Frontal cortex (tissue), 4 donors: ENCODE data around the gene TSPAN32. TPM values are rescaled to one million over a fixed set of nuclear protein-coding genes. Genes with fewer than 3 reads are reported as not detected.
"Not testable (repeated sequence)": the region's sequence is repeated elsewhere in the genome, so short reads cannot be mapped to it uniquely, and the experiment has no call there.

ENCODE experiments used
- DNase-seq, 2 donors: peaks; one replicate each; pipeline ENCODE4 v3.0.0; 2012; ENCODE audit warnings: low spot score in 2 of 2
- FAIRE-seq: peaks from 2 replicates; lab custom pipeline; 2012; peaks lifted over from hg19 to GRCh38; lab: Jason Lieb, UNC
- total RNA-seq: library from RNA; depleted of rRNA; stranded (reverse); fragments of >200 nt; gene quantifications from one replicate; pipeline ENCODE4 v1.2.3, GENCODE V29; 2014
- donor health status: control.
- donor health status: control.
- donor health status: control.

Gene TSPAN32
- total RNA-seq, 1 donor from 2014 or later = 0.41 TPM

DNA sequence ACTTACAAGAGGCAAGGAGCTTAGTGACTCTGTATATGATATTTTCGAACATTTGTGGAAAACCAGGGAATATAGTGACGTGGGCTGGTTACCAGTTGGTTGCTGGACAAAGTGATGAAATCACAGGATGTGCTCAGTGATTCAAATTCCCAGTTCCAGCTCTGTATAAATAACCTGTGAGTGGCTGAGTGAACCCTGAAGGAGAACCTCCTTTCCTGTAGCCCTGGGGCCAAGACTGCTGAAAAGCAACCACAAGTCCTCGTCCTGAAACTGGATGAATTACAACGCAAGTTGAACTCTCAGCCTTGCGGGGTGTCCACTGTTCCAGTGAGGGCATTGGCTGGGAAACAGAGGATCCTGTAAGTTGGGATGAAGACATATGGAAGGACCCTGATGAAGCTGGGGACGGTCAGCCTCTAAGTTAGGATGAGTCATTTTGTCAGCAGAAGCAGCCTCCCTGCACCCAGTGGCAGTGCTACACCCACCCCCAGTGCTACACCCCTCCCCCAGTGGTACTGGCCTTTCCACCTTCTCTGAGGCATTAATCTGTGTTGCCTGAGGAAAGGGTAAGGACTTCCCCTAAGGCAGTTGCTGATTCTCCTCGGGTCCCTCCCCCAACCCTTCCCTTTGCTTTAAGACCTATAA, 53.3 kb downstream of the TSPAN32 start:
- DNase-seq = no peak
- FAIRE-seq = no peak

GRCh38 chr11:2357246-2357645, 55.4 kb downstream of the TSPAN32 start:
- DNase-seq = no peak
- FAIRE-seq = no peak

GRCh38 chr11:2357651-2358050, 55.8 kb downstream of the TSPAN32 start:
- FAIRE-seq, DNase-seq: not testable (repeated sequence)

GRCh38 chr11:2358754-2359442, 57.1 kb downstream of the TSPAN32 start:
- DNase-seq (no peak), FAIRE-seq (no peak)

DNA sequence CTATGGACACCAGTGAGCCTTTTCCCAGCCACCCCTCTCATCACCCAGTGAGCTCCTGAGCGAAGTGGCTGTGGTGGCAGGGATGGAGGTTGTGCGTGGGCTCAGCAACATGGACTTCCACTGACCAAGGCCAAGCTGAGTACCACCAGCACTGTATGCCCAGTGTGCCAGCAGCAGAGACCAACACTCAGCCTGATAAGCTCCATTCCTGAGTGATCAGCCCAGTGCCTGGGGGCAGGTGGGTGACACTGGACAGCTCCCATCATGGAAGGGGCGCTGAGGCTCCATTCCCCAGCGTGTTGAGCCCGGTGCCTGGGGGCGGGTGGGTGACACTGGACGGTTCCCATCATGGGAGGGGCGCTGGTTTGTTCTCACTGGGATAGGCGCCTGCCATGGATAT, 57.7 kb downstream of the TSPAN32 start:
- FAIRE-seq (no peak), DNase-seq (no peak)

- no peak for DNase-seq
- FAIRE-seq = no peak
Measured at GRCh38 chr11:2360081-2360642, 58.3 kb downstream of the TSPAN32 start.

- no peak for DNase-seq
- FAIRE-seq = no peak
Measured at GRCh38 chr11:2361565-2361964, 59.8 kb downstream of the TSPAN32 start.

GRCh38 chr11:2362414-2362813, 60.6 kb downstream of the TSPAN32 start:
- DNase-seq (no peak), FAIRE-seq (no peak)

- DNase-seq = no peak
- no peak for FAIRE-seq
Measured at GRCh38 chr11:2363130-2363529, 61.3 kb downstream of the TSPAN32 start.

- FAIRE-seq (no peak), DNase-seq (no peak)
Measured at GRCh38 chr11:2363577-2364370, 62.0 kb downstream of the TSPAN32 start.

DNA sequence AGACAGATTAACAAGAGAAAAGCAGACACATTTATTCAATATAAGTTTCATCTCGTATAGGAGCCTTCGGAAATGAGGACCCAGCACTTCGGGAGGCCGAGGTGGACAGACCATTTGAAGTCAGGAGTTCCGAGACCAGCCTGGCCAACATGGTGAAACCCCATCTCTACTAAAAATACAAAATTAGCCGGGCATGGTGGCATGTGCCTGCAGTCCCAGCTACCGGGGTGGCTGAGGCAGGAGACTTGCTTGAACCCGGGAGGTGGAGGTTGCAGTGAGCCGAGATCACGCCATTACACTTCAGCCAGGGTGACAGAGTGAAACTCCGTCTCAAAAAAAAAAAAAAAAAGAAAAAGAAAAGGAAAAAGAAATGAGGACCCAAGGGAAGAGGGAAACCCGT, 62.6 kb downstream of the TSPAN32 start:
- FAIRE-seq, DNase-seq: not testable (repeated sequence)

GRCh38 chr11:2365571-2366210, 63.9 kb downstream of the TSPAN32 start:
- DNase-seq (no peak), FAIRE-seq (no peak)

DNA sequence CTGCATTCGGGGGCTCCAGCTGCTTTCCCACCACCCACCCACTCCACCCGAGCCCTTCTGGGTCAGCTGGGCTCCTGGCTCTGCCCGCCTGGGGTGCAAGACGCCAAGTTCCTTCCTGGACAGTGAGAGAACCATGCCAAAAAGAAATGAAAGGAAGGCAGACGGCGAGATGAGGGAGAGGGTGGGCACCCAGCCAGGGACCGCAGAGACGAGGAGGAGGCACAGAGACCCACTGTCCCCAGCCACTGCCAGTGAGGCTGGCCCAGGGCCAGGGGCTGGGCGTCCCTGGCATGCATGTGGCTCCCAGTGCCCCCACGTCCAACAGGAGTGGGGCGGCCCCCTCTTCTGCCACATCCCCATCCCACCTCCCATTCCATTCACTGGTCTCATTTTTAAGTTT, 64.5 kb downstream of the TSPAN32 start:
- FAIRE-seq = no peak
- no peak for DNase-seq

DNA sequence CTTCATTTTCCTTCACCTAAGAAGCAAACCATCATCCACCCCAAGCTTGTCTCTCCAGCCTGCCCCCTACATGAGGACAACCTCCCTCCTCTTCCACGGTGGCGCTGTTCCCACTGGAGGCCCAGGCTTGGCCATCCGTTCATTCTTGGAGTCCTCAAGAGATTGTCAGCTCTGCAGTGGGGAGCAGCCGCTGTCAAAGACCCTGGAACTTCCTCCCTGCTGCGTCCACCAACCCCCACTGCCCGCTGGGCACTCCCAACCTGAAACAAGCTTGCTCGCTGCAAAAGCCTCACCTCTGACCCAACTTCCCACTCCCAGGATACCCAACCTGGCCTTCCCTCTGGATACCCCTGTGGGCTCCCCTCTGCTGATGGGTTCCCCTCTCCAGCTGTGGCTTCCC, 64.9 kb downstream of the TSPAN32 start:
- DNase-seq = no peak
- no peak for FAIRE-seq

GRCh38 chr11:2367266-2368160, 65.7 kb downstream of the TSPAN32 start:
- no peak for FAIRE-seq
- no peak for DNase-seq
